Fibroblast of the conjunctiva (primary cell): ENCODE measurements around the gene RHEX.
"Not testable (repeated sequence)": the region's sequence is repeated elsewhere in the genome, so short reads cannot be mapped to it uniquely, and the experiment has no call there.

Experiments
- DNase-seq: peaks from one replicate; pipeline ENCODE4 v3.0.0-alpha.2; 2010; ENCODE audit warnings: low read depth

RHEX gene, protein sequence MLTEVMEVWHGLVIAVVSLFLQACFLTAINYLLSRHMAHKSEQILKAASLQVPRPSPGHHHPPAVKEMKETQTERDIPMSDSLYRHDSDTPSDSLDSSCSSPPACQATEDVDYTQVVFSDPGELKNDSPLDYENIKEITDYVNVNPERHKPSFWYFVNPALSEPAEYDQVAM

DNA sequence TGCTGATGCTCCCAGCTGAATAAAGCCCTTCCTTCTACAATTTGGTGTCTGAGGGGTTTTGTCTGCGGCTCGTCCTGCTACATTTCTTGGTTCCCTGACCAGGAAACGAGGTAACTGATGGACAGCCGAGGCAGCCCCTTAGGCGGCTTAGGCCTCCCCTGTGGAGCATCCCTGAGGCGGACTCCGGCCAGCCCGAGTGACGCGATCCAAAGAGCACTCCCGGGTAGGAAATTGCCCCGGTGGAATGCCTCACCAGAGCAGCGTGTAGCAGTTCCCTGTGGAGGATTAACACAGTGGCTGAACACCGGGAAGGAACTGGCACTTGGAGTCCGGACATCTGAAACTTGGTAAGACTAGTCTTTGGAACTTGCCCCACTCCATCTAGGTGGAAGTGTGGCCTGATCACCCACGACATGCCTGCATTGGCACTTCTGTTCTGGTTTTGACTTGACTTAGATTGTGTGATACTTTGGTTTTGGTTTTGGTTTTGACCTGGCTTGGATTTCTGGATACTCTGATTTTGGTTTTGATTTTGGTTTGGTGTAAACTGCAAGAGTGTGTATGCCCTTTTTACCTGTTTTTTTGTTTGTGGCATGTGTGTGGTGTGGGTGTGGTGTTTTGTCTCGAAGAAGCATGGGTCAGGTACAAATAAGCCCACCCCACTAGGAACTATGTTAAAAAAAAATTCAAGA lies at the start of gene RHEX:
RHEX (plus strand) TSS at position 255 of the 692 bp plus-strand sequence. CDS start 44,656 bp downstream, outside the sequence.
- DNase-seq: not testable (repeated sequence)

DNA sequence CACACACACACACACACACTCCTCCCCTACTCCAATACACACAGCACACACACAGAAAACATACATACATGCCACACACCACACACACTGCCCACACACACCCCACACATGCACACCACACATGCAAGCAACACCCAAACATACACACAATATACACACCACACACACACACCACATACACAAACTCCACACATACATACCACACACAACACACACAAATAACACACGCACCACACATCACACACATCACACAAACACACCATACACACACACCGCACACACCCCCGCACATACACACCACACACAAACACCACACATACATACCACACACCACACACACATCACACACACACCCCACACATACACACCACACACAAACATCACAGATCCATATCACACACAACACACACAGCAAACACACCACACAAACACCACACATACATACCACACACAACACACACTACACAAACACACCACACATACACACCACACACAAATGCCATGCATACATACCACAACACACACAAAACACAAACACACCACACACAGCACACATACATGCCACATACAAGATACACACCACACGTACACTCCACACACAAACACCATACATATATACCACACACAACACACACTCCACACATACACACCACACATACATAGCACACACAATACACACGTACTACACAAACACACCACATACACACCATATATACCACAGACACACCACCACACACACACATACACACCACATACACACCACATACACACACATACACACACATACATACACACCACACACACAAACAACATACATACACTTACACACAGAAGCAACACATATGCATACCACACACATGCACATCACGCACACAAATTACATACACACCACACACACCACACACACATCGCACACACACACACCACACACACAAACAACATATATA lies 48.8 kb upstream of the RHEX start:
- DNase-seq: no peak

DNA sequence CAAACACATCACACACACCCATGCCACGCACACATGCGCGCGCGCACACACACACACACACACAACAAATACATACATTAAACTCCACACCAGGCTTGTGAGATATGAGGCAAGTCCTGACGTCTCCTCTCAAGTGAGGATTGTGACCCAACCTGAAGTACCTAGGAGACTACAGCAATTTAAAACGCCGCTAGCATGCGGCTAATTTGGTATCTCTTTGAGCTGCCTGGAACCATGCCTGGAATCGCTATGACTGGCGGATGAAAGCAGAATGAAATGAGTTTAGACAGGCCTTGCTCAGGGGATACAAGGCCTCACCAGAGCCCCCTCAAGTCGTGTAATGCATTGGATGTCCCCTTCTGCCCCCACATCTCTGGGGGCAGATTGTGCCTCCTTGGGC lies 48.1 kb upstream of the RHEX start:
- DNase-seq: no peak

DNA sequence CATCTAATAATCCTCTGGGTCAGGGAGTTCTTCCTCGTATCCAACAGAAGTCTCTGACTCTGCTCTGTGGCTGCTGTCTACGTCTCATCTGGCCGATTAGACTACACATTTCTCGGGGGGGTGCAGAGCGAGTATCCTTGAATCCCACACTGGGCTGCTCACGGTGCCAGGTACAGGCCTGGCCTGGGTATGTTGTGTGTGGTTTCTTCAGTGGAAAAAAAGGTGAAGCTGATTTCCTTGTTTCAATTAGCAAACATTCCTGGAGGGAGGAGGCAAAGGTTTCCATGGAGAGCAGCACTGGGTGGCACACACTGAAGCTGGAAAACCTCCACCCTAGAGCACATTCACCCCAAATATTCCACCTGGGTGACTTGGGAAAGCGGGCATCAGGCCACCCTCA lies 47.7 kb upstream of the RHEX start:
- no peak for DNase-seq

DNA sequence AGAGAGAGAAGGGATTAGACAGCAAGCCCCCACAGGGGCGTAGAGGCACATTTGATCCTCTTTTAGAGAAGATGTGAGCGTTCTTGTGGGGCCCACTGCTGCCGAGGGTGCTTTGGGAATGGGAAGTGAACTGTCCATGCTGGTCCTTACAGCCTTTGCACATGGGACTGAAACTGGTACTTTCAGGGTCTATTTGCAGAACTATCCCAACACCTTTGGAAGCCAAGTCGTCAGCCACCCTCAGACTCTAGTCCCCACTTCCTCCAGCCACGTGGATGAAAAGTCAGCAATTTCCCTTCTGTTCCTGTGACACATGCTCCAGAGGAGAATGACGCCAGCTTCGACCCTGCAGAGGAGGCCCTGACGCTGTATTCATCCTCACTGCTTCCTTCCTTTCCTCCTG lies 47.2 kb upstream of the RHEX start:
- DNase-seq: no peak

DNA sequence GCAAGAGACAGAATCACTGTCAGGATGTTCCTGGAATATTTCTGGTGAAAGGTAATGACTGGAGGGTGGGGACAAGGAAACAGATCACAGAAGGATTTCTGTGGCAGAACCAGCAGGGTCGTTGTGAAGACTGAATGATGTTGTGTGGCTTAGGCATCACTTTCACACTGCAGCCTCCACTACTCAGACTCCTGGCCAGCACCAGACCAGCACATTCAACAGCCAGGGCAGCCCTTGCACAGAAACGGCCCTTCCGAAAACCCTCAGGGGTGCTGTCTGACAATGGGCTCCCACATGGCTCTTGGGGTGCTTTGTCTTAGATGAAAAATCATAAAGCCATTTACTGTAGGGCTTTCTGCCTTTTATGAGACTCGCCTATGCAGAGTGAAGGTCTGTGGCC lies 46.0 kb upstream of the RHEX start:
- no peak for DNase-seq

DNA sequence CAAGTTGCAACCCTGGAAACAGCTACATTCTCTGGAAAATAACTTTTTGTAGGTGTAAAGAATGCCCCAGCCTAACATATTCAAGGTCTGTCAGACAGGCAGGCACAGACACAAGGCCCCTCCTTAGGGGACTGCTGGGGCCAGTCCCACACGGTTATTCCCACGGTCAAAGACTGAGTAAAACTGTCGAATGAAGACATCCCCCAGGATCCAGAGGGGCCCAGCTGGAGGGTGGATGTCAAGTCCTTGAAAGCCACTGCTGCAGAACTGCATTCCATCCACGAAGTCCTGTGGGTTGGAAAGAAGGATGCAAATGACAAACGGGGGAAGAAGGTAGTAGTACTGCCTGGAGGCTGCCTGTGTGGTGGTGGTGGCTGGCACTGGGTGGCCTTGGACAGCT lies 42.9 kb upstream of the RHEX start:
- DNase-seq: no peak

DNA sequence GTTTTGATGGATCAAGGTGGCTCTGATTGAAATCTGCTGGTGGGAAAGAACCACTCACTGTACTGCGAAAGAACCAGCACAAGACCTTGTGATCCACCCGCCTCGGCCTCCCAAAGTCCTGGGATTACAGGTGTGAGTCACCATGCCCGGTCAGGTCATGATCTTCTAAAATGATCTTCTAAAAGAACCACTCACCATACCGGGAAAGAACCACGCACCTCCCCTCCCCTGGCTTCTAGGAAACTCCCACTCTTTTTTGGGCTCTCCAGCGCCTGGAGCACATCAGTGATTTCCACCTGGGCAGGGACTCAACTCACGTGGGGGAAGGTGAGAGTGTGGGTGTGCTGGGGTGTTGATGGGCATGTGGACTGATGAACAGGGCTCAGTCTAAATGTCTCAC lies 41.9 kb upstream of the RHEX start:
- DNase-seq: no peak

DNA sequence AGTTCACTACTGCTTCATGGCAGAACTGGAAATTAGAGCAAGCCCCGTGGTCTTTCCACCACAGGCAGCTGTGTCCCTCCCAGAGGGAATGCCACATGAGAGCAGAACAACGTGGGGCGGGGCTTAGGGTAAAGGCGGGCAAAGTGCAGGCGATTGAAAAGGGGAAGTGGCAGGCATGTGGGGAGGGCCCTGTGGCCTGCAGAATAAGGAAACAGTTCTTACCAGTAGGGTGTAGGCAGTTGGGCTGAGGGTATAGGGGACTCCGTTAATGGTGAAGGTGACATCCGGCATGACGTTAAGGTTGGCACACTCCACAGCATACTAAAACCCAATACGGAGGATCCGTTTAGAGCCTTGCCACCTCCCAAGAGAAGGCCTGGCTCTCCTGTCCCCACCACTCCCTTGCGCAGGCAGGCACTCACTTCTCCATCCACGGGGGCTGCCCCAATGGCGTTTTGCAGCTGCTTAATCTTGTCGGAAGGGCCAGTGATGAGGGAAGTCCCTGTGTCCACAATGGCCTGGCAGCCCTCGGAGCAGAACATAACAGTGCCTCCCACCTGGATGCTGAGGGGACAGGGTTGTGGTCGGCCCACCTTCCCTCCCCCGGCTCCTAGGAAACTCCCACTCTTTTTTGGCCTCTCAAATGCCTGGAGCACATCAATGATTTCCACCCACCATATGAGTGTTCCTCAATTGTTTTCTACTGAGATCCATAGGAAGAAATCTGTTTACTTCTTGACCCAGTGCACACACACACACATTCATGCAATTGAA lies 40.7 kb upstream of the RHEX start:
- DNase-seq: no peak

DNA sequence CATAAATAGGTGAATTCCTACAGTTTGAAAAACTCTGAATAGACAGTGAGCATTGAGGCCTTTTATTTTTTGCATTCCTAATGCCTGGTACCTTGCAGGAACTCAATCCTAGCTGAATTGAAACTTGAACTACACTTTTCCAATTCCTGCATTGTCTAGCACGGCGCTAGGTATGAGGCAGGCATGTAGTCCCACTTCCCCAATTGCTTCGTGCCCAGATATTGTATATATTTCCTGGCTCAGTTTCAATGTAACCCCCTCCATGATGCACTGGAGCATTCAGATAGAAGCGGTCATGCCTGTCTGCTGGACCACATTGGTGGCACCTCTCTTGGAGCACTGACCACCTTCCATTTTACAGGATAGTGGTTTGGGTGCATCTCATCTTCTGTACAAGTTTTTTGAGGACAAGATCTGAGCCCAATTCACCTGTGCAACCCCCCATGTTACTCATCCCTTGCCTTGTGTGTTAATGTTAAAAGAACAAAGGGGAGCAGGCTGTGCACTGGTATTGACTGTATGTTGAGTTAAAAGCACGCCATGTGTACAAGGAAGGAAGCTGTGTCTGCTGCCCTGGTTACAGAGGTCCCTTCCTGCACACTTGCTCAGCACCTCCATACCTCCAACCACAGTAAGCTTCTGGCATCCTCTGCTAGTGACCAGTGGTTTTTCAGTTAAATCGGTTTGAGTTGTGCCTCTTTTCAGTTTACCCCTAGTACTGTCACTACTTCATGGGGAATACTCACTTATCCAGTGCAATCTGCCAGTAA lies 39.8 kb upstream of the RHEX start:
- DNase-seq: no peak

DNA sequence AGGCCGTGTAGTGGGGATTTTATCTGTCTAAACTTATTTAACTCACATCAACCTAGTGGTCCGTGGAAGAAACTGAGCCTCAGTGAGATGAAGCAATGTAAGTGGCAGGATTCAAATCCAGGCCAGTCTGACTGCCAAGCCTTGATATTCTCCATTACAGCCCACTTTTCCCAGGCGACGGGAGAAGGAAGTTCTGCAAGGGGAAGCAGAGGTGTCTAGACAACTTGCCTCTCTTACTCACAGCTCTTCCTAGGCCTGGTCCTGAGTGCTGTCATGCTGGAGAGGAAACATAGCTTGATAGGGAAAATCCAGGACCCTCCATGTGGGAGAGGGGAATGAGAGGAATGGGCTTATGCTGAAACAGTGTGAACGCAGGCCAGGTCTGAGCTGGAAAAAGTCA lies 38.4 kb upstream of the RHEX start:
- DNase-seq: no peak

DNA sequence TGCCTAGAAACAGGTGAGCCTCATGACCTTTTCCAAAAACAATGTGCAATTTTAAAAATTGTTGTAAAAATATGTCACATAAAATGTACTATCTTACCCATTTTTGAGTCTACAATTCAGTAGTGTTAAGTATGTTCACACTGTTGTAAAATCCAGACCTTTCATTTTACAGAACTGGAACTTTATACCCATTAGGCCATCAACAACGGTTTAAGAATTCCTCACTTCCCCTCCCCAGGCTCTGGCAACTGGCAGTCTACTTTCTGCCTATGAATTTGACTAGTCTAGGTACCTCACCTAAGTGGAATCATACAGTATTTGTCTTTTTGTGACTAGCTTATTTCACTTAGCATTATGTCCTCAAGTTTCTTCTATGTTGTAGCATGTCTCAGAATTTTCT lies 37.9 kb upstream of the RHEX start:
- DNase-seq: no peak

DNA sequence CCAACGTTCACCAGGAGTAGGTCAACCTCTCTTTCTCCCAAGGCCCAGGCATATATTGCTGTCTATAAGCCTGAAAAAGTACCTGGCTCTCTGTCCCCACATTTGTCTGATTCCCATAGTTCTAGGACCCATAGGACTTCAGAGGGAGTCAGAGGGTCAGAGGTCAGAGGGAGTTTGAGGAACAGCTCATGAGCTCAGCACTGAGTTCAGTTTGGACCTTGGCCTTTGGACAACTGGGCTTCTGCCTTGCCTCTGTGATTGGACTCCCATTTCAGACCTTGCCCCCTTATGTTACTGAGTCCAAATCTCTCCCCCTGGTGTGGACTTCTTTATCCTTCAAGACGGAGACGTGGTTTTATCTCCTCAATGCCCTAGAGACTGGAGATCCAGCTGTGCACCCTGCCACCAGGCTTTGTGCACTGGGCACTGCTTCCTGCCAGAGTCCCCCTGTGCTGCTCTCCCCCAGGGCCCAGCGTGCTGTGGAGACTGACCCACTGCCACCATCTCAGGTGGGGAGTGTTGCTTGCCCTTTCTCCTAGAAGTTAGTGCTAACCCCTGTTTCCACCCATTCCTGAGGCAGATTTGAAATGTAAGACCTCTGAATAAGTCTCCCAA lies 32.5 kb upstream of the RHEX start:
- no peak for DNase-seq

DNA sequence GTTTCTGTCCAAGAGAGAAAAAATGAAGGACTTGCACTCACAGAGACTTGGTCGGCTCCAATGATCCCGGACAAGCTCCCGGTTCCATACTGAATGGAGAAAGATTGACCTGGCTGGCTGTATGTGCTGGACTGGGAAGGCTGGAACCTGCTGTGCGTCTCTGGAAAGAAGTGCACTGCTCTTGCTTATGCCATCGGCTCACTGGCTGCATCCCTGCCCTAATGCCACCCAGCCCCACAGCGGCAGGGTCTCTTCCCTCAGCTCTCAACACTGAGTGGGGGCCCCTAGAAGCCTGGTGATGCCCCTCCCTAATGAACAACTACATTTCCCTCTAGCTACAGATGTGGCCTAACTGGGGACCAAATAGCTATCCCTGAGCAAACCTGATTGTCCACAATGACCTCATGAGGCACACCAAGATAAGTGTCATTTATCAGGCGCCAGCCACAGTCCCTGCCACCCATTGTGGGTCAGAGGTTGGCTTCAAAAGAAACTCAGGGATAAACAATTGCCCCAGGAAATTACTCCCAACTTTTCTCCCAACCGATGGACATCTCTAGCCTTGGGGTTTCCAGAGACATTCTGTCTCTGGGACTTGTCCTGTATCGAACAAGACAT lies 31.9 kb upstream of the RHEX start:
- DNase-seq: no peak

DNA sequence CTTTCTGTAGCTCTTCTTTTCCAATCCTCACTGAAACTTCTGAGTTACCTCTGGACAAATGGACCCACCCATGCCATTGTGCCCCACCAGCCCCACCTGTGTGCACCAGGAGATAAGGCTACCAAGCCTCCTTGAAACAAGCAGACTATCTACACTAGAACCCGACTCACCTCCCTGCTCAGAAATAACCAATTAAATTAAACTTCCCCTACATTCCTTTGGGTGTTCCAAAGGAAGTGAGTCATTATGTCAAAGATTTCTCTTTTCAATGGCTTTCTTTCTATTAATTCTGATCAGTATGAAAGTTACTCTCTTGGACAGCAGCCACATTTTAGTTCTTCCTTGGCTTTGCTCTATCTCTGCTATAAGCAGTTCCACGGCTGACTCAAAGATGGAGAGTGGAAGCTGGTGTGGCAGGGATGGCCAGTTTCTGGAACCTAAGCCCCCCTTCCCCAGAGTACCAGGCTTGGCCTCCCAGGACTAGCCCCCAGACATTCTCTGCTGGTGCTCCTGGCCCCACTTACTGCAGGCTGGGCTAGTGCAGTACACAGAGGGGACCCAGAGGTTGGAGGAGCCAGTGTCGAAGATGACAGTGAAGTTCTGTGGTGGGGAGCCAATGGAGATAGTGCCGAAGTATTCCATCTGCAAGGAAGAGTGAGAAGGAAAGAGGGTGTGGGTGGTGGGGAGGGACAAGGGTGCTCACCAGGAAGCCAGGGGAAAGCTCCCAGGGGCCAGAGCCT lies 31.2 kb upstream of the RHEX start:
- no peak for DNase-seq

DNA sequence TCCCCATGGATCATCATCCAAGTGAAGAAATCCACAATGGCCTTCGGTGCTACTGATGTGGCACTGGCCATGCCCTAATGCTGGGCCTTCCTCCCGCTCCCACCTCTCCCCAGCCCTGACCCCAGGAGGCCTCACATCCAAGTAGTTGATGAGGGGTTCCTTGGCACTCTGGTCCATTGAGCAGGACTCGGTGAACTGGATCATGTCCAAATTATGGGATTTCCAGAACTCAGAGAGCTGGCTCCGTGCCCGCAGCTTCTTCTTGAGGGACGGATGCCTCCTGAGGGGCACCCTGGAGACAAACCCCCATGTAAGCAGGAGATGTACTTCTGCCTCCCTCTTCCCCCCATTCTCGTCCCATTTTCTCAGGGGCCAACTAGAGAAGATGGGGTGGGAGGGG lies 30.2 kb upstream of the RHEX start:
- no peak for DNase-seq

DNA sequence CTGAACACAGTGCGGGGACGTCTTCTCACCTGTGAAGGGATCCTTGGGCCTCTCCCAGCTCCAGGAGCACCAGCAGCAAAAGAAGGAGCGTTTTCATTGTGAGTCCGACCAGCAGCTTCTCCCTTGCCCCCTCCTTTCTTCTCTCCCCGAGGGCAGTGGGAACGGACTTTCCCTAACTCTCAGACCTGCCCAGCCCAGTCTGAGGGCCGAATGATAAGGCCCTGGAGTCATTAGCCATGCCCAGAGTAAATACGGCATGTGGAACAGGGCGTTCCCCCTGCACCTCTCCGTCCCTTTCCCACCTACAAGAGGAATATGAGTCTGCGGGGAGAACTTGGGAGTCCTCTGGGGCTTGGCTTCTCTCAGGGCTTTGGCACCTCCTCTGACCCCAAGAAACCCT lies 29.3 kb upstream of the RHEX start, which contains the start of gene CTSE:
CTSE (minus strand) TSS at position 201 of the 400 bp plus-strand sequence; CDS start at position 97, 104 bp downstream.
- DNase-seq: no peak

DNA sequence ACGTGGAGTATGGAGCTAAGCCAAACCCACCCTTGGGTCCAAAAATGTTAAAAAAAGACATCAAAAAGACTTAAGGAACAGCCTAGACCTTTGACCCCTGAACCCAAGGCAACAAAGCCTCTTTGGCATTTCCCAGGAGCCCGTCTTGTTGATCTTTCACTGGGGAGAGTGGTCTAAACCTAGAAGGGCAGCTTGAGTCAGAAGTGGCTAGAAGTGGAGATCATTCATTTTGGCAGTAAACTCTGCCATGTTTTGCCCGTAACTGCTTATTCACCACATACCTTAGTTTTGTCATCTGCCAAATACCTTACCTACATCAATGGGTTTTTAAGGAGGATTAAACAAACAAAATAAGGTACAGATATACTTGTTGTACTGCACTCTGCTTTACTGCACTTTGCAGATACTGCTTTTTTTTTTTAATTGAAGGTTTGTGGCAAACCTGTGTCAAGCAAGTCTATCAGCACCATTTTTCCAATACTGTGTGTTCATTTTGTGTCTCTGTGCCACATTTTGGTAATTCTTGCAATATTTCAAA lies 27.6 kb upstream of the RHEX start:
- no peak for DNase-seq

DNA sequence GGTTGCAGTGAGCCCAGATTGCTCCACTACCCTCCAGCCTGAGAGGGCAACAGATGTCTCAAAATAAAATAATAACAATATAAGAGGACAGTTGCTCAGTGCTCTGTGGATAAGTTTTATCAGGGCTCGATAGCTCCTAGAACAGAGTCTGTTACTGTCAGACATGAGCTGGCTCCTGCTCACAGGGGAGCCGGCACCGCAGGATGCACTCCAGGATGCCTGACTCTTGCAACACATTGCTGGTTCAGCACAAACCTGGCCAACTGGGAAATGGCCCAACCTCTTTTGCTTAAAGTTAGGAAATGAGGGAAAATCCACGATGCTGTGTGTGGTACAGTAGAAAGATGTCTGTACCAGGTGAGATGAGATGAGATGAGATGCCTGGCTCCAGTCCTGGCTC lies 23.5 kb upstream of the RHEX start:
- peak; percentile 3 for DNase-seq
